ENCODE measurements around the gene MON1A. TPM values are rescaled to one million over a fixed set of nuclear protein-coding genes. Genes with fewer than 3 reads are reported as not detected.
"Not testable (repeated sequence)": the region's sequence is repeated elsewhere in the genome, so short reads cannot be mapped to it uniquely, and the experiment has no call there.

The MON1A gene
- polyA plus RNA-seq, 4 donors: 15.9 to 48.1 (median 29.9) TPM

DNA sequence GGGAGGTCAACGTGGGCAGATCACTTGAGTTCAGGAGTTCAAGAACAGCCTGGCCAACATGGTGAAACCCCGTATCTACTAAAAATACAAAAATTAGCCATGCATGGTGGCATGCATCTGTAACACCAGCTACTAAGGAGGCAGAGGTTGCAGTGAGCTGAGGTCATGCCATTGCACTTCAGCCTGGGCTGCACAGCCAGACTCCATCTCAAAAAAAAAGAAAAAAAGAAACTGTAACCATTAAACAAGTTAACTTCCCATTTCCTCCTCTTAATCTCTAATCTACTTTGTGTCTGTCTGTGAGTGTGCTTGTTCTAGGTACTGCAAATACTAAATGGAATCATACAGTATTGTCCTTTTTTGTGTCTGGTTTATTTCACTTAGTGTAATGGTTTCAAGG, 13.0 kb upstream of the MON1A start:
- Histone ChIP-seq H3K27me3 (ENCODE audit: control insufficient read depth in 3 of 3, insufficient read depth in 3 of 3, low read length in 3 of 3) (no peaks in the 10 kb centered on the region), H3K4me3 (ENCODE audit: low read depth in 1 of 3, low read length in 3 of 3) (no peak overlapping the region), H3K27ac (ENCODE audit: low read depth in 1 of 3, low read length in 2 of 3) (no peak overlapping the region), H3K4me1 (ENCODE audit: control insufficient read depth in 3 of 3, insufficient read depth in 2 of 3, low read depth in 1 of 3, low read length in 2 of 3) (peaks cover 0 to 6% (median 2%) of the 10 kb centered on the region in 3 donors), H3K36me3 (ENCODE audit: control insufficient read depth in 3 of 3, insufficient read depth in 2 of 3, low read depth in 1 of 3, low read length in 3 of 3) (peaks cover 0 to 23% (median 0%) of the 10 kb centered on the region in 3 donors), H3K9me3 (ENCODE audit: control insufficient read depth in 2 of 2, insufficient read depth in 1 of 2, low read depth in 1 of 2, low read length in 1 of 2) (no peaks in the 10 kb centered on the region)
- FAIRE-seq: no peak
- WGBS, 3 donors: 53 to 73% (median 58%) methylated on average over 2 of the region's 2 CpGs
- DNase-seq: no peak

DNA sequence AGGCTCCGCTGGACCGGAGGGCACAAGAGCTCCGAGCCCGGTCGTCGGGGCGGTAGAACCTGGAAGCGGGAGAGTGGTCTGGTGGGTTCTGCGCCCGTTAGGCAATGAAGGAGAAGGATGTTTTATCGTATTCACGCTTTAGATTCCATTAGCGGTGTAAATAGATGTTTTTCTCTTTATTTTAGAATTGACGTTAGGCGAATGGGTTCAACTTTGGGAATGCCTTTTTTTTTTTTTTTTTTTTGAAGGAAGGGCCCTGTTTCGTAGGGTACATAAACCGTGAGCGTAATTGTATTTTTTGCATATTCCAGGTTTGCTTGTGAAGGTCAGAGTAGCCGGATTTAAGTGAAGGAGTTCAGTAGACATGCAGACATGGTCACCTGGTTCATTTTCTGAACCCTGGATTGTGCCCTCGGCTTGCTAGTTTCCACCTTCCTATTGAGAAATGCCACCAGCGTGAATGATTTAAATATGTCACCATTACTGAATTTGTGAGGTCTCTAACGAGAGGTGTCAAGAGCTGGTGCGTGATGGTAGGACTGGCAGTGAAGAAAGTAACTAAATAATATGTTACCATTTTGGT, 11.1 kb upstream of the MON1A start:
- H3K4me3 ChIP-seq (ENCODE audit: low read depth in 1 of 3, low read length in 3 of 3): peak overlapping the region; percentile 90 to 99 (median 95)
- no peaks in the 10 kb centered on the region for H3K27me3 ChIP-seq (ENCODE audit: control insufficient read depth in 3 of 3, insufficient read depth in 3 of 3, low read length in 3 of 3)
- peak overlapping the region; percentile 97 to 99 (median 98) for H3K27ac ChIP-seq (ENCODE audit: low read depth in 1 of 3, low read length in 2 of 3)
- peaks cover 0 to 14% (median 0%) of the 10 kb centered on the region in 3 donors for H3K36me3 ChIP-seq (ENCODE audit: control insufficient read depth in 3 of 3, insufficient read depth in 2 of 3, low read depth in 1 of 3, low read length in 3 of 3)
- H3K4me1 ChIP-seq (ENCODE audit: control insufficient read depth in 3 of 3, insufficient read depth in 2 of 3, low read depth in 1 of 3, low read length in 2 of 3): peaks cover 0 to 6% (median 2%) of the 10 kb centered on the region in 3 donors
- no peaks in the 10 kb centered on the region for H3K9me3 ChIP-seq (ENCODE audit: control insufficient read depth in 2 of 2, insufficient read depth in 1 of 2, low read depth in 1 of 2, low read length in 1 of 2)
- peak; percentile 35 to 36 for DNase-seq
- WGBS, 3 donors: 3 to 6% (median 4%) methylated on average over 23 of the region's 23 CpGs
- FAIRE-seq: no peak

DNA sequence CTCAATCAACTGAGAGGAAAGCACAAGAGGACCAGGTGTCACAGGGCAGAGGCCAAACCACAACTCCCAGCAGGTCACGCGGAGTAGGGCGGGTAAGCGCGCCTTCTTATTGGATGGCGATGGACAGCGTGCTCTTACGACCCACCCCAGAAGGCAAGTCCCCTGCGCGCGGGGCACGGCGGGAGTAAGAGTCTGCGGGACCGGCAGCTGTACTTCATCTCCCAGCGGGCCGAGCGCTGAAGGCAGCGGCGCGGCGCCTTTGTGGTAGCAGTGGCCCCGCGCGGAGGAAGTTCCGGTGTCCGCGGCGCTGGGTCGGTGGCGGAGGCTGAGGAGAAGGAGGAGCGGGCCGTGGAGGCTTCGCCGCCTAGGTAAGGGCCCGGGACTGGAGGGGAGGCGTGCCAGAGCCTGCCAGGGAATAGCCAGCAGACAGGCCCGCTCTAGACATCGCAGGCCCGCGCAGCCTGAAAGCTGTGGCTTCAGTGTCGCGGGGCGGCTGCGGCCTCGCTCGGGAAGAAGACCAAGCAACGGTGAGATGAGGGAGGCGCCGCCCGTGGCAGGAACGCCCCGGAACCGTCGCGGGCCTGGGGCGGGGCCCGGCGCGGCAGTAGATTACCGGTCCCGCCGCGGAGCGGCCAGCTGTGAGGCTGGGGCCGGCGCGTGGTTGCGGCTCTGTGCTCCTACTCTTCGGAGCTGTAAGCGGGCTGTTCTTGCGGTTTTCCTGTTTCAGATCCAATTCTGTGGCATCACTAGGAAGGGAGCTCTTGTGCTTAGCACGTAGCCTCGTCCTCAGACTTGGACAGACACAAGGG, 10.5 kb upstream of the MON1A start, which contains the start of gene RBM6:
TSS of gene RBM6 (plus strand) at position 293 of the 809 bp plus-strand sequence. CDS start 22,492 bp downstream, outside the sequence.
- H3K4me3 ChIP-seq (ENCODE audit: low read depth in 1 of 3, low read length in 3 of 3): peak within 1 kb of the TSS; percentile 90 to 99 (median 95)
- 0 to 1% (median 1%) methylated on average over 70 to 74 of the region's 74 CpGs for WGBS, 3 donors
- FAIRE-seq (no peak), DNase-seq (peak; percentile 99)
- peaks cover 0 to 6% (median 2%) of the 10 kb centered on the region in 3 donors for H3K4me1 ChIP-seq (ENCODE audit: control insufficient read depth in 3 of 3, insufficient read depth in 2 of 3, low read depth in 1 of 3, low read length in 2 of 3)
- H3K27ac ChIP-seq (ENCODE audit: low read depth in 1 of 3, low read length in 2 of 3): peak within 1 kb of the TSS; percentile 97 to 99 (median 98)
- H3K27me3 ChIP-seq (ENCODE audit: control insufficient read depth in 3 of 3, insufficient read depth in 3 of 3, low read length in 3 of 3): no peaks in the 10 kb centered on the region
- H3K9me3 ChIP-seq (ENCODE audit: control insufficient read depth in 2 of 2, insufficient read depth in 1 of 2, low read depth in 1 of 2, low read length in 1 of 2): no peaks in the 10 kb centered on the region
- peaks cover 0 to 14% (median 0%) of the 10 kb centered on the region in 3 donors for H3K36me3 ChIP-seq (ENCODE audit: control insufficient read depth in 3 of 3, insufficient read depth in 2 of 3, low read depth in 1 of 3, low read length in 3 of 3)

DNA sequence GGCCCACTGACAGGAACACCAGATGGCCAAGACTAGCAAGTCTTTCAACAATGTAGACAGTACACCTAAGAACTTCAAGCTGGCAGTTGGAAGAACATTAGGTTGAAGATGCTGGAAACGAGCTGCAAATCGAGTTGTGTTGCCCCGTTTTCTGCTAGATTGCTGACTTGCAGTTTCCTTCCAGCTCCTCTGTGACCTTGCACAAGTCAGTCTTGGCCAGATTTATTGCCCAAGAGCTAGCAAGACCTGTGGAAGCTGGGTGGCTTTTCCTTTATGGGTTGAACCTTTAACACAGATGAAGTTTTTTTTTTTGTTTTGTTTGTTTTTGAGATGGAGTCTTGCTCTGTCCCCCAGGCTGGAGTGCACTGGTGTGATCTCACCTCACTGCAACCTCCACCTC, 7.5 kb upstream of the MON1A start:
- Histone ChIP-seq H3K4me1 (ENCODE audit: control insufficient read depth in 3 of 3, insufficient read depth in 2 of 3, low read depth in 1 of 3, low read length in 2 of 3) (peaks cover 0 to 6% (median 2%) of the 10 kb centered on the region in 3 donors), H3K27ac (ENCODE audit: low read depth in 1 of 3, low read length in 2 of 3) (peak overlapping the region in 1 of 3 donors; percentile 56), H3K9me3 (ENCODE audit: control insufficient read depth in 2 of 2, insufficient read depth in 1 of 2, low read depth in 1 of 2, low read length in 1 of 2) (no peaks in the 10 kb centered on the region), H3K4me3 (ENCODE audit: low read depth in 1 of 3, low read length in 3 of 3) (no peak overlapping the region), H3K27me3 (ENCODE audit: control insufficient read depth in 3 of 3, insufficient read depth in 3 of 3, low read length in 3 of 3) (no peaks in the 10 kb centered on the region), H3K36me3 (ENCODE audit: control insufficient read depth in 3 of 3, insufficient read depth in 2 of 3, low read depth in 1 of 3, low read length in 3 of 3) (peaks cover 0 to 6% (median 0%) of the 10 kb centered on the region in 3 donors)
- no peak for FAIRE-seq
- DNase-seq: peak in 1 of 2 donors; percentile 70
- WGBS, 3 donors: 43 to 58% (median 48%) methylated on average over 3 of the region's 3 CpGs

DNA sequence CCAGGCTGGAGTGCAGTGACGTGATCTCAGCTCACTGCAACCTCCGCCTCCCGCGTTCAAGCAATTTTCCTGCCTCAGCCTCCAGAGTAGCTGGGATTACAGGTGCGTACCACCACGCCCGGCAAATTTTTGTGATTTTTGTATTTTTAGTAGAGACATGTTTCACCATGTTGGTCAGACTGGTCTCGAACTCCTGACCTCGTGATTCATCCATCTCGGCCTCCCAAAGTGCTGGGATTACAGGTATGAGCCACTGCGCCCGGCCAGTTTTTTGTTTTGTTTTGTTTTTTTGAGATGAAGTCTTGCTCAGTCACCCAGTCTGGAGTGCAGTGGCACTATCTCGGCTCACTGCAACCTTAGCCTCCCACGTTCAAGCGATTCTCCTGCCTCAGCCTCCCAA, 2.7 kb upstream of the MON1A start:
- H3K27me3 ChIP-seq (ENCODE audit: control insufficient read depth in 3 of 3, insufficient read depth in 3 of 3, low read length in 3 of 3); H3K27ac ChIP-seq (ENCODE audit: low read depth in 1 of 3, low read length in 2 of 3); FAIRE-seq; H3K36me3 ChIP-seq (ENCODE audit: control insufficient read depth in 3 of 3, insufficient read depth in 2 of 3, low read depth in 1 of 3, low read length in 3 of 3); H3K9me3 ChIP-seq (ENCODE audit: control insufficient read depth in 2 of 2, insufficient read depth in 1 of 2, low read depth in 1 of 2, low read length in 1 of 2); H3K4me3 ChIP-seq (ENCODE audit: low read depth in 1 of 3, low read length in 3 of 3); DNase-seq: not testable (repeated sequence)
- peaks cover 0 to 36% (median 6%) of the 10 kb centered on the region in 3 donors for H3K4me1 ChIP-seq (ENCODE audit: control insufficient read depth in 3 of 3, insufficient read depth in 2 of 3, low read depth in 1 of 3, low read length in 2 of 3)
- 94 to 95% (median 95%) methylated on average over 15 of the region's 15 CpGs for WGBS, 3 donors

DNA sequence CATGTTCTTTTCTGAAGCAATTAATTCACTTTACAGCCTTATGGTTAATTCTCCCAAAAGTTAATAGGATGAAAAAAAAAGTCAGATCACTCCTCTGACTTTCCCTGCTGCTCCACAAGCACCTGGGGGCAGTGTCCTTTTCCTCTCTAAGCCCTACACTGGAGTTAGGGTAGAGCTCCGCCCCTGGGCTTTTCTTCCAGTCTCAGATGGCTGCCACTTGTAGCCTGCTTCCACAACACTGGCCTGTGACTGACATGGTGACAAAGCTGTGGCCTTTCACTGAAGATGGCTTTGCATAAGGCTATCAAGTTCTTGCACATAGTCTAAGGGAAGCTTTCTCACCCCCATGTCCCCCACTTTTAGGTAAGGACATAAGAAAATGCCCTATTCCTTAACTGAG, 1.3 kb upstream of the MON1A start:
- FAIRE-seq (no peak), DNase-seq (peak; percentile 72 to 77)
- Histone ChIP-seq H3K4me3 (ENCODE audit: low read depth in 1 of 3, low read length in 3 of 3) (no peak overlapping the region), H3K9me3 (ENCODE audit: control insufficient read depth in 2 of 2, insufficient read depth in 1 of 2, low read depth in 1 of 2, low read length in 1 of 2) (no peaks in the 10 kb centered on the region), H3K27me3 (ENCODE audit: control insufficient read depth in 3 of 3, insufficient read depth in 3 of 3, low read length in 3 of 3) (no peaks in the 10 kb centered on the region), H3K36me3 (ENCODE audit: control insufficient read depth in 3 of 3, insufficient read depth in 2 of 3, low read depth in 1 of 3, low read length in 3 of 3) (peaks cover 0 to 6% (median 0%) of the 10 kb centered on the region in 3 donors), H3K27ac (ENCODE audit: low read depth in 1 of 3, low read length in 2 of 3) (peak overlapping the region; percentile 16 to 94 (median 93)), H3K4me1 (ENCODE audit: control insufficient read depth in 3 of 3, insufficient read depth in 2 of 3, low read depth in 1 of 3, low read length in 2 of 3) (peaks cover 0 to 49% (median 7%) of the 10 kb centered on the region in 3 donors)
- 25 to 61% (median 36%) methylated on average over 1 of the region's 1 CpG for WGBS, 3 donors

DNA sequence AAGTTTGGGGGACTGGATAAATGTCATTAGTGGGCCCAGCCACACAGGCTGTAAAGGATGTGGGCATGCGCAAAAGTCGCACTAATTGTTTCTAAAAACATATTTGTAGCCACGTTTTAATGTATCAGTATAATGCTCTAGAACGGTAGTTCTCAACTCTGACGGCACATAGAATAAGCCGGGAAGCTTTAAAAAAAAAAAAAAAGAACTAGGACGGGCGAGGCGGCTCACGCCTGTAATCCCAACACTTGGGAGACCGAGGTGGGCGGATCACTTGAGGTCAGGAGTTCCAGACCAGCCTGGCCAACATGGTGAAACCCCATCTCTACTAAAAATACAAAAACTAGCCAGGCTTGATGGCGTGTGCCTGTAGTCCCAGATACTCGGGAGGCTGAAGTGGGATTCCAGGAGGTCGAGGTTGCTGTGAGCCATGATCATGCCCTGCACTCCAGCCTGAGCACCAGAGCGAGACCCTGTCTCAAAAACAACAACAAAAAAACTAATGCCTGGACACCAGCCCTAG, 618 bp upstream of the MON1A start:
- Histone ChIP-seq H3K36me3 (ENCODE audit: control insufficient read depth in 3 of 3, insufficient read depth in 2 of 3, low read depth in 1 of 3, low read length in 3 of 3) (peaks cover 0 to 6% (median 0%) of the 10 kb centered on the region in 3 donors), H3K9me3 (ENCODE audit: control insufficient read depth in 2 of 2, insufficient read depth in 1 of 2, low read depth in 1 of 2, low read length in 1 of 2) (no peaks in the 10 kb centered on the region), H3K27ac (ENCODE audit: low read depth in 1 of 3, low read length in 2 of 3) (peak overlapping the region; percentile 93 to 94 (median 93)), H3K4me3 (ENCODE audit: low read depth in 1 of 3, low read length in 3 of 3) (peak overlapping the region; percentile 80 to 87 (median 83)), H3K27me3 (ENCODE audit: control insufficient read depth in 3 of 3, insufficient read depth in 3 of 3, low read length in 3 of 3) (no peaks in the 10 kb centered on the region), H3K4me1 (ENCODE audit: control insufficient read depth in 3 of 3, insufficient read depth in 2 of 3, low read depth in 1 of 3, low read length in 2 of 3) (peaks cover 0 to 56% (median 7%) of the 10 kb centered on the region in 3 donors)
- FAIRE-seq (no peak), DNase-seq (no peak)
- WGBS, 3 donors: 17 to 44% (median 35%) methylated on average over 16 of the region's 16 CpGs

DNA sequence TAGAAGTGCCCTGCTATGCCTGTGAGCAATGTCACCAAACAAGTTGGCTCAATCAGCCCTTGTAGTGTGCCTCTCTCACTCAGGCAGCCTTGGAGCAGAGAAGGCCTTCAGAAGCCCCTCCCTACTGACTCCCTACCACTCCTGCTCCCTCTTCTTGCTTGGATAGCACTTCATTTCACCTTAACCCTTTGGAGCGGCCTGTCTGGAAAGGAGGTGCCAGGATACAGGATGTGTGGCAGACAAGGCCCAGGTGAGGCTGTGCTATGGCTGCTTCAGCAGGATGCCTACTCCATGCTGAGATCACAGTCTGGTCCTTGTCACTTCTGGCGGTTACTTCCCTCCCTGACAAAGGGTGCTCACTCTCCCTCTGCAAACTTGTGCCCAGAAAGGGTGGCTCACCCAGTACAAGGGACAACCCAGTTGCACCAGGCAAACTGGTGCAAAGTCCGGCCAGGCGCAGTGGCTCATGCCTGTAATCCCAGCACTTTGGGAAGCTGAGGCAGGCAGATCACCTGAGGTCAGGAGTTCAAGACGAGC, 1.1 kb downstream of the MON1A start:
- Histone ChIP-seq H3K36me3 (ENCODE audit: control insufficient read depth in 3 of 3, insufficient read depth in 2 of 3, low read depth in 1 of 3, low read length in 3 of 3) (peaks cover 0 to 17% (median 0%) of the 10 kb centered on the region in 3 donors), H3K27ac (ENCODE audit: low read depth in 1 of 3, low read length in 2 of 3) (peak overlapping the region; percentile 53 to 90 (median 72)), H3K4me3 (ENCODE audit: low read depth in 1 of 3, low read length in 3 of 3) (peak overlapping the region in 2 of 3 donors; percentile 18 to 87), H3K4me1 (ENCODE audit: control insufficient read depth in 3 of 3, insufficient read depth in 2 of 3, low read depth in 1 of 3, low read length in 2 of 3) (peaks cover 0 to 62% (median 7%) of the 10 kb centered on the region in 3 donors), H3K9me3 (ENCODE audit: control insufficient read depth in 2 of 2, insufficient read depth in 1 of 2, low read depth in 1 of 2, low read length in 1 of 2) (no peaks in the 10 kb centered on the region), H3K27me3 (ENCODE audit: control insufficient read depth in 3 of 3, insufficient read depth in 3 of 3, low read length in 3 of 3) (no peaks in the 10 kb centered on the region)
- peak; percentile 51 to 91 for DNase-seq
- WGBS, 3 donors: 14 to 66% (median 45%) methylated on average over 5 of the region's 5 CpGs
- no peak for FAIRE-seq

Data from small intestine (tissue), 7 donors.